Lung (tissue), 12 donors: ENCODE data around the gene FGF14. TPM values are rescaled to one million over a fixed set of nuclear protein-coding genes. Genes with fewer than 3 reads are reported as not detected.

Experiments used
- ATAC-seq: fragments of 200-7000 bp; cut with Tn5 transposase; one replicate; pipeline ENCODE4 v1.9.1; 2020; ENCODE audit warnings: moderate number of reproducible peaks; ENCODE audit not compliant: insufficient read depth, low FRiP score
- DNase-seq, 3 donors: peaks; one replicate each; pipeline ENCODE4 v3.0.0-alpha.2; 2013 to 2017
- H3K27ac ChIP-seq, 2 donors: one replicate each; pipeline ENCODE4 v1.5.1; 2013; ENCODE audit warnings: mild to moderate bottlenecking in 2 of 2, moderate library complexity in 2 of 2, control low read depth in 1 of 2, inconsistent platforms in 1 of 2, low read depth in 1 of 2, low read length in 1 of 2
- H3K27me3 ChIP-seq, 3 donors: one replicate each; pipeline ENCODE4 v1.5.1; 2013; ENCODE audit warnings: low read length in 2 of 3; ENCODE audit not compliant: control insufficient read depth in 3 of 3, insufficient read depth in 3 of 3
- H3K36me3 ChIP-seq, 4 donors: one replicate each; pipeline ENCODE4 v1.5.1; 2013; ENCODE audit warnings: low read length in 4 of 4, mild to moderate bottlenecking in 1 of 4, moderate library complexity in 1 of 4; ENCODE audit not compliant: control insufficient read depth in 4 of 4, insufficient read depth in 4 of 4
- H3K4me1 ChIP-seq, 5 donors: one replicate each; pipeline ENCODE4 v1.5.1; 2013; ENCODE audit warnings: low read length in 5 of 5, mild to moderate bottlenecking in 2 of 5, moderate library complexity in 1 of 5; ENCODE audit not compliant: control insufficient read depth in 5 of 5, insufficient read depth in 5 of 5
- H3K4me3 ChIP-seq: one replicate; pipeline ENCODE4 v1.5.1; 2013; ENCODE audit warnings: mild to moderate bottlenecking, control low read depth, moderate library complexity
- H3K9ac ChIP-seq, 2 donors: one replicate each; pipeline ENCODE4 v1.5.1; 2013; ENCODE audit warnings: low read length in 2 of 2, control low read depth in 1 of 2; ENCODE audit not compliant: insufficient read depth in 1 of 2
- H3K9me3 ChIP-seq, 4 donors: one replicate each; pipeline ENCODE4 v1.5.1; 2013; ENCODE audit warnings: low read length in 3 of 4, mild to moderate bottlenecking in 1 of 4, moderate library complexity in 1 of 4; ENCODE audit not compliant: control insufficient read depth in 4 of 4, insufficient read depth in 3 of 4
- CTCF ChIP-seq: IDR thresholded peaks from 2 replicates; pipeline ENCODE4 v1.5.1; 2012; ENCODE audit warnings: mild to moderate bottlenecking; ENCODE audit errors: control extremely low read depth, extremely low read depth
- WGBS, 2 donors: extraction: QIAGEN DNeasy Blood & Tissue Kit; methylation state at CpG; one replicate each; pipeline ENCODE4 v1.1.7; 2013; 5-methylcytosine and 5-hydroxymethylcytosine counted together
- polyA plus RNA-seq, 2 donors: library from polyadenylated mRNA; stranded (reverse); fragments of 200-250 nt; gene quantifications; one replicate each; pipeline ENCODE4 v1.2.1, GENCODE V29; 2013
- total RNA-seq, 2 donors: library from RNA; depleted of rRNA in 1 of 2; stranded (reverse); fragments of >200 nt in 1 of 2; gene quantifications; one replicate each; pipeline ENCODE4 v1.2.1, GENCODE V29; 2014 to 2021
- donor health status: control.
- donor health status: control.
- donor health status: Bipolar disorder and iron deficiency.
- donor health status: healthy.
- donor health status: DM: yes; HTN: yes; CAD: no.

The FGF14 gene
- total and polyA plus RNA-seq, 4 donors: 0.59 to 12.9 (median 2.3) TPM

GRCh38 chr13:101700598-101700997 is 701.2 kb downstream of the FGF14 start:
- no peak overlapping the region for H3K27ac ChIP-seq
- H3K9me3 ChIP-seq: peaks cover 0 to 2% (median 0%) of the 10 kb centered on the region in 4 donors
- ATAC-seq (no peak), DNase-seq (no peak)
- H3K36me3 ChIP-seq: no peaks in the 10 kb centered on the region
- WGBS, 2 donors: 76 to 86% methylated on average over 3 of the region's 3 CpGs
- no peak overlapping the region for H3K4me3 ChIP-seq
- no peak overlapping the region for H3K9ac ChIP-seq
- no peaks in the 10 kb centered on the region for H3K4me1 ChIP-seq
- no peaks in the 10 kb centered on the region for H3K27me3 ChIP-seq
- no peak for TF ChIP-seq CTCF

GRCh38 chr13:101698400-101698799 is 703.4 kb downstream of the FGF14 start:
- Histone ChIP-seq H3K4me1 (no peaks in the 10 kb centered on the region), H3K36me3 (no peaks in the 10 kb centered on the region), H3K4me3 (no peak overlapping the region), H3K27me3 (no peaks in the 10 kb centered on the region), H3K9ac (no peak overlapping the region), H3K27ac (no peak overlapping the region), H3K9me3 (no peaks in the 10 kb centered on the region)
- DNase-seq (no peak), ATAC-seq (no peak)
- TF ChIP-seq CTCF: no peak
- 89 to 90% methylated on average over 2 of the region's 2 CpGs for WGBS, 2 donors

- Histone ChIP-seq H3K27ac (no peak overlapping the region), H3K36me3 (no peaks in the 10 kb centered on the region), H3K9ac (no peak overlapping the region), H3K4me3 (no peak overlapping the region), H3K9me3 (no peaks in the 10 kb centered on the region), H3K4me1 (no peaks in the 10 kb centered on the region), H3K27me3 (no peaks in the 10 kb centered on the region)
- no peak for DNase-seq
- 73 to 75% methylated on average over 3 of the region's 3 CpGs for WGBS, 2 donors
- TF ChIP-seq CTCF: no peak
- no peak for ATAC-seq
Measured at GRCh38 chr13:101697745-101698144, 704.1 kb downstream of the FGF14 start.

GRCh38 chr13:101695870-101696516 is 705.9 kb downstream of the FGF14 start:
- H3K27me3 ChIP-seq: no peaks in the 10 kb centered on the region
- no peaks in the 10 kb centered on the region for H3K9me3 ChIP-seq
- no peak for DNase-seq
- no peak for ATAC-seq
- H3K4me3 ChIP-seq: no peak overlapping the region
- H3K4me1 ChIP-seq: no peaks in the 10 kb centered on the region
- 88 to 95% methylated on average over 4 of the region's 4 CpGs for WGBS, 2 donors
- no peak for TF ChIP-seq CTCF
- no peaks in the 10 kb centered on the region for H3K36me3 ChIP-seq
- no peak overlapping the region for H3K27ac ChIP-seq
- H3K9ac ChIP-seq: no peak overlapping the region
